K562 (cell line): ENCODE results near the gene KRTAP1-3. TPM values are rescaled to one million over a fixed set of nuclear protein-coding genes. Genes with fewer than 3 reads are reported as not detected.
"Not testable (repeated sequence)": the region's sequence is repeated elsewhere in the genome, so short reads cannot be mapped to it uniquely, and the experiment has no call there.

Experiments
- ATAC-seq: fragments of 200-7000 bp; cut with Tn5 transposase; 3 replicates; pipeline ENCODE4 v1.9.1; 2020; ENCODE audit warnings: moderate library complexity
- BruUV-seq: library from RNA; stranded (reverse); fragments of 400-500 nt; replicated peaks from 2 replicates; lab custom pipeline; 2021; lab: Mats Ljungman, UMichigan
- CTCF ChIA-PET: fragments of 300-600 bp; formaldehyde crosslinking; extraction: SDS; loops from one replicate; lab custom pipeline; 2021; ENCODE audit warnings: low intra/inter-chr PET ratio; lab: Yijun Ruan, JAX
- POLR2A ChIA-PET: fragments of 300-600, 350-650 bp; sonication (Branson Sonifier 250); formaldehyde crosslinking; extraction: SDS; loops from one replicate; lab custom pipeline; 2021; ENCODE audit warnings: antibody characterized with exemption, inconsistent platforms; lab: Yijun Ruan, JAX
- DNase-seq, 4 experiments: peaks; one replicate each; pipeline versions ENCODE4 v3.0.0 to v3.0.0-alpha.2; 2011 to 2018; ENCODE audit warnings: low spot score in 3 of 4, mixed read lengths in 3 of 4; ENCODE audit errors: extremely low read depth in 1 of 4
- FAIRE-seq: peaks from 2 replicates; lab custom pipeline; 2011; peaks lifted over from hg19 to GRCh38; lab: Jason Lieb, UNC
- H2AFZ ChIP-seq: 2 replicates; pipeline ENCODE4 v1.6.0; 2011; ENCODE audit warnings: low read depth, low read length, control low read depth, inconsistent platforms
- H3K27ac ChIP-seq: fragments of 200-600 bp; 3 replicates; pipeline ENCODE4 v1.8.0; 2011; ENCODE audit warnings: low read depth, mild to moderate bottlenecking, control low read depth, inconsistent platforms, low read length, moderate library complexity, mixed read lengths; ENCODE audit errors: extremely low read depth
- H3K27me3 ChIP-seq, 2 experiments: fragments of 300-600 bp in 1 of 2; 2 replicates in 1 of 2; 3 replicates in 1 of 2; pipeline versions ENCODE4 v1.6.0 to v1.8.0; 2011; ENCODE audit warnings: inconsistent platforms in 2 of 2, low read length in 2 of 2, mild to moderate bottlenecking in 1 of 2, mixed read lengths in 1 of 2, moderate library complexity in 1 of 2; ENCODE audit not compliant: control insufficient read depth in 2 of 2, insufficient read depth in 2 of 2
- H3K36me3 ChIP-seq: fragments of 300-600 bp; 3 replicates; pipeline ENCODE4 v1.8.0; 2011; ENCODE audit warnings: mild to moderate bottlenecking, low read length, inconsistent platforms; ENCODE audit not compliant: control insufficient read depth, insufficient read depth
- H3K4me1 ChIP-seq, 2 experiments: fragments of 200-600 bp in 1 of 2; replicated peaks in 1 of 2; 2 replicates in 1 of 2; 3 replicates in 1 of 2; pipeline versions ENCODE4 v1.5.1 to v1.8.0; 2011; ENCODE audit warnings: inconsistent platforms in 2 of 2, low read length in 2 of 2, mild to moderate bottlenecking in 1 of 2, mixed read lengths in 1 of 2, moderate library complexity in 1 of 2; ENCODE audit not compliant: control insufficient read depth in 2 of 2, insufficient read depth in 2 of 2
- H3K4me2 ChIP-seq: 2 replicates; pipeline ENCODE4 v1.6.1; 2011; ENCODE audit warnings: low read length, control low read depth, inconsistent platforms, mixed read lengths; ENCODE audit not compliant: insufficient read depth
- H3K4me3 ChIP-seq: fragments of 200-600 bp; sonication (generic), shearing (Covaris generic); 2 replicates; pipeline ENCODE4 v1.5.1; 2016; ENCODE audit warnings: control low read depth, inconsistent platforms
- H3K79me2 ChIP-seq: fragments of 200-600 bp; 3 replicates; pipeline ENCODE4 v1.8.0; 2011; ENCODE audit warnings: low read length, inconsistent platforms; ENCODE audit not compliant: control insufficient read depth, insufficient read depth
- H3K9ac ChIP-seq, 2 experiments: 2 replicates each; pipeline versions ENCODE4 v1.6.0 to v1.6.1; 2011; ENCODE audit warnings: low read depth in 2 of 2, low read length in 2 of 2, control low read depth in 1 of 2, inconsistent platforms in 1 of 2, mild to moderate bottlenecking in 1 of 2, mixed read lengths in 1 of 2; ENCODE audit not compliant: insufficient read depth in 1 of 2
- H3K9me1 ChIP-seq: one replicate; pipeline ENCODE4 v1.6.0; 2011; ENCODE audit warnings: inconsistent platforms, mild to moderate bottlenecking, low read length, moderate library complexity; ENCODE audit not compliant: control insufficient read depth, insufficient read depth
- H3K9me3 ChIP-seq: replicated peaks from 2 replicates; pipeline ENCODE4 v1.5.1; 2011; ENCODE audit warnings: low read depth, low read length, inconsistent platforms; ENCODE audit not compliant: control insufficient read depth, insufficient read depth
- H4K20me1 ChIP-seq: replicated peaks from 2 replicates; pipeline ENCODE4 v1.6.1; 2011; ENCODE audit warnings: low read length, inconsistent platforms, mixed read lengths; ENCODE audit not compliant: control insufficient read depth, insufficient read depth
- BRD9 ChIP-seq: fragments of 450-650 bp; IDR thresholded peaks from 2 replicates; pipeline ENCODE4 v1.6.1; 2018; ENCODE audit warnings: low read depth; ENCODE audit not compliant: partially characterized antibody
- ELF4 ChIP-seq: fragments of 450-650 bp; formaldehyde crosslinking; IDR thresholded peaks from 2 replicates; pipeline ENCODE4 v1.4.0; 2022; ENCODE audit warnings: missing genetic modification characterization
- FUS ChIP-seq: fragments of 200-400 bp; formaldehyde crosslinking; optimal IDR thresholded peaks from 2 replicates; pipeline ENCODE3; 2017; ENCODE audit warnings: low read depth, low read length
- MIER1 ChIP-seq: fragments of 450-650 bp; IDR thresholded peaks from 2 replicates; pipeline ENCODE4 v1.6.1; 2016; ENCODE audit warnings: antibody characterized with exemption, mild to moderate bottlenecking, low read depth
- NFE2 ChIP-seq: IDR thresholded peaks from 2 replicates; pipeline ENCODE4 v1.6.1; 2014; ENCODE audit warnings: antibody characterized with exemption, low read depth
- RBM39 ChIP-seq: fragments of 200-400 bp; formaldehyde crosslinking; optimal IDR thresholded peaks from 2 replicates; pipeline ENCODE3; 2018; ENCODE audit warnings: low read depth, low read length
- RFX7 ChIP-seq: fragments of 250-450 bp; sonication (Bioruptor Pico); IDR thresholded peaks from 2 replicates; pipeline ENCODE4 v1.5.1; 2021; ENCODE audit warnings: mild to moderate bottlenecking
- SMARCA4 ChIP-seq: fragments of 450-650 bp; IDR thresholded peaks from 2 replicates; pipeline ENCODE4 v1.6.1; 2016
- ZNF695 ChIP-seq: fragments of 450-650 bp; formaldehyde crosslinking; IDR thresholded peaks from 2 replicates; pipeline ENCODE4 v1.4.0; 2020; ENCODE audit warnings: mild to moderate bottlenecking, moderate library complexity
- WGBS: fragments of 100-300 bp; shearing (Covaris generic); methylation state at CpG from one replicate; pipeline ENCODE4 v1.1.6; 2016; ENCODE audit warnings: low coverage, mixed read lengths; ENCODE audit not compliant: insufficient coverage; ENCODE audit errors: missing lambda C conversion rate; 5-methylcytosine and 5-hydroxymethylcytosine counted together
- in situ Hi-C: fragments of 300-500 bp; cut with MboI; formaldehyde crosslinking; loops from 4 replicates; pipeline ENCODE4 v1.15.0; 2018; ENCODE audit warnings: inconsistent platforms, mixed read lengths
- intact Hi-C: fragments of 100-400 bp; cut with micrococcal nuclease; formaldehyde crosslinking; loops from 2 replicates; pipeline ENCODE4 v1.14.2; 2022
- polyA plus RNA-seq, 8 experiments: library from polyadenylated mRNA; depleted of rRNA in 4 of 8; stranded (reverse) in 5 of 8; unstranded in 3 of 8; fragments of >200 nt; fragmentation: Nextera tagmentation in 2 of 8; fragmentation: Illumina TruSeq in 1 of 8; extraction: Ambion mirVana in 2 of 8; extraction: Trizol in 1 of 8; gene quantifications; 2 replicates each; pipeline versions ENCODE4 v1.2.1 to v1.2.3, GENCODE V29; 2011 to 2014; ENCODE audit warnings: inconsistent platforms in 1 of 8, missing spikeins in 1 of 8
- total RNA-seq, 7 experiments: library from RNA; depleted of rRNA in 6 of 7; stranded (reverse); fragments of >200 nt in 6 of 7; fragmentation: Illumina TruSeq in 2 of 7; extraction: Trizol in 2 of 7; gene quantifications; 2 replicates each; pipeline versions ENCODE4 v1.2.1 to v1.2.3, GENCODE V29; 2011 to 2021; ENCODE audit warnings: low replicate concordance in 1 of 7

KRTAP1-3 gene
- total and polyA plus RNA-seq, 9 of the 15 experiments (the other 6 are each of a cell fraction or from before 2014, with no cell fraction given): not detected

- no peaks in the 10 kb centered on the region for H4K20me1 ChIP-seq
- in situ Hi-C loops (no loop called here), intact Hi-C loops (no loop called here)
- TF ChIP-seq SMARCA4 (no peak), NFE2 (no peak), BRD9 (no peak), FUS (no peak), ELF4 (CRISPR knock-in tag) (no peak), MIER1 (no peak), RBM39 (no peak), ZNF695 (CRISPR knock-in tag) (no peak), RFX7 (CRISPR knock-in tag) (no peak)
- CTCF ChIA-PET: no interaction called here
- POLR2A ChIA-PET: no interaction called here
- no peak overlapping the region for H3K4me3 ChIP-seq
- FAIRE-seq: no peak
- H3K9me1 ChIP-seq: no peaks in the 10 kb centered on the region
- WGBS: under 1% methylated on average over 7 of the region's 7 CpGs
- H3K4me2 ChIP-seq: no peak overlapping the region
- ATAC-seq: no peak
- H3K27ac ChIP-seq: no peak overlapping the region
- BruUV-seq: no TSS peak
- DNase-seq: no peak
- H3K9me3 ChIP-seq: no peaks in the 10 kb centered on the region
- H3K27me3 ChIP-seq: peaks cover 2 to 7% of the 10 kb centered on the region in 2 experiments; a peak in 3 of 5 replicates
- H3K36me3 ChIP-seq: no peaks in the 10 kb centered on the region
- no peaks in the 10 kb centered on the region for H3K4me1 ChIP-seq
- no peak overlapping the region for H2AFZ ChIP-seq
- H3K79me2 ChIP-seq: no peaks in the 10 kb centered on the region
- no peak overlapping the region for H3K9ac ChIP-seq
Observed at GRCh38 chr17:41048441-41048840, 13.8 kb upstream of the KRTAP1-3 start.

GRCh38 chr17:41046735-41047465 is 12.2 kb upstream of the KRTAP1-3 start, which contains the start of gene KRTAP2-1:
TSS of gene KRTAP2-1 (minus strand) at chr17:41047316. CDS start at chr17:41047267, 49 bp downstream.
- H3K9me3 ChIP-seq, H3K27me3 ChIP-seq, H3K4me1 ChIP-seq, DNase-seq, H3K27ac ChIP-seq, in situ Hi-C loops, H3K36me3 ChIP-seq, CTCF ChIA-PET, FAIRE-seq, H3K9me1 ChIP-seq, H3K4me2 ChIP-seq, H3K4me3 ChIP-seq, intact Hi-C loops, H2AFZ ChIP-seq, BruUV-seq, ATAC-seq, H3K79me2 ChIP-seq, H4K20me1 ChIP-seq, POLR2A ChIA-PET, H3K9ac ChIP-seq: not testable (repeated sequence)
- WGBS: 4% methylated on average over 9 of the region's 33 CpGs
